Loucy (cell line): Measurements from ENCODE around the gene NFATC1.

Experiments
- H2AFZ ChIP-seq: fragments of 200-600 bp; sonication (generic); 2 replicates; pipeline ENCODE4 v1.6.0; 2016; ENCODE audit warnings: antibody characterized with exemption, mild to moderate bottlenecking, low read length, moderate library complexity
- H3F3A ChIP-seq: fragments of 200-600 bp; 2 replicates; pipeline ENCODE4 v1.6.0; 2016; ENCODE audit warnings: antibody characterized with exemption, low read depth, mild to moderate bottlenecking
- H3K27me3 ChIP-seq: fragments of 200-600 bp; sonication (generic); 2 replicates; pipeline ENCODE4 v1.6.1; 2014; ENCODE audit warnings: low read length, mild to moderate bottlenecking; ENCODE audit not compliant: insufficient read depth, poor library complexity, severe bottlenecking
- H3K36me3 ChIP-seq: fragments of 200-600 bp; sonication (generic); 2 replicates; pipeline ENCODE4 v1.6.1; 2016; ENCODE audit warnings: low read length; ENCODE audit not compliant: insufficient read depth
- H3K4me1 ChIP-seq: fragments of 200-600 bp; sonication (generic); 2 replicates; pipeline ENCODE4 v1.5.1; 2014; ENCODE audit warnings: low read length, mild to moderate bottlenecking; ENCODE audit not compliant: insufficient read depth, poor library complexity, severe bottlenecking
- H3K4me2 ChIP-seq: fragments of 200-600 bp; sonication (generic); 2 replicates; pipeline ENCODE4 v1.6.0; 2014; ENCODE audit warnings: antibody characterized with exemption, low read length, low read depth, mild to moderate bottlenecking; ENCODE audit not compliant: poor library complexity, severe bottlenecking
- H3K4me3 ChIP-seq: fragments of 200-600 bp; sonication (generic); 2 replicates; pipeline ENCODE4 v1.5.1; 2014; ENCODE audit warnings: low read length, mild to moderate bottlenecking, mixed read lengths; ENCODE audit not compliant: poor library complexity, severe bottlenecking
- H3K79me2 ChIP-seq: fragments of 200-600 bp; sonication (generic); 2 replicates; pipeline ENCODE4 v1.6.1; 2014; ENCODE audit warnings: low read length; ENCODE audit not compliant: insufficient read depth
- H3K9ac ChIP-seq: fragments of 200-600 bp; sonication (generic); 2 replicates; pipeline ENCODE4 v1.6.0; 2014; ENCODE audit warnings: mild to moderate bottlenecking, low read depth, low read length, moderate library complexity; ENCODE audit not compliant: poor library complexity, severe bottlenecking
- H3K9me2 ChIP-seq: fragments of 200-600 bp; sonication (generic); replicated peaks from 2 replicates; pipeline ENCODE4 v1.6.1; 2016; ENCODE audit warnings: low read depth, low read length, mixed read lengths
- H3K9me3 ChIP-seq: fragments of 200-600 bp; sonication (generic); 2 replicates; pipeline ENCODE4 v1.6.1; 2014; ENCODE audit warnings: mild to moderate bottlenecking, antibody characterized with exemption, low read length, low read depth; ENCODE audit not compliant: insufficient read depth
- H4K20me1 ChIP-seq: fragments of 200-600 bp; sonication (generic); 2 replicates; pipeline ENCODE4 v1.6.0; 2014; ENCODE audit warnings: antibody characterized with exemption, low read length, mild to moderate bottlenecking; ENCODE audit not compliant: insufficient read depth, poor library complexity, severe bottlenecking
- EZH2phosphoT487 ChIP-seq: fragments of 200-600 bp; IDR thresholded peaks from 2 replicates; pipeline ENCODE4 v1.6.1; 2018; ENCODE audit warnings: antibody characterized with exemption, mild to moderate bottlenecking, moderate library complexity, borderline replicate concordance
- TF ChIP-seq, protein P1 (sequence below): fragments of 200-600 bp; sonication (generic); conservative IDR thresholded peaks from 2 replicates; pipeline ENCODE4 v1.5.1; 2014; ENCODE audit warnings: mild to moderate bottlenecking, antibody characterized with exemption, low read length

NFATC1 gene

DNA sequence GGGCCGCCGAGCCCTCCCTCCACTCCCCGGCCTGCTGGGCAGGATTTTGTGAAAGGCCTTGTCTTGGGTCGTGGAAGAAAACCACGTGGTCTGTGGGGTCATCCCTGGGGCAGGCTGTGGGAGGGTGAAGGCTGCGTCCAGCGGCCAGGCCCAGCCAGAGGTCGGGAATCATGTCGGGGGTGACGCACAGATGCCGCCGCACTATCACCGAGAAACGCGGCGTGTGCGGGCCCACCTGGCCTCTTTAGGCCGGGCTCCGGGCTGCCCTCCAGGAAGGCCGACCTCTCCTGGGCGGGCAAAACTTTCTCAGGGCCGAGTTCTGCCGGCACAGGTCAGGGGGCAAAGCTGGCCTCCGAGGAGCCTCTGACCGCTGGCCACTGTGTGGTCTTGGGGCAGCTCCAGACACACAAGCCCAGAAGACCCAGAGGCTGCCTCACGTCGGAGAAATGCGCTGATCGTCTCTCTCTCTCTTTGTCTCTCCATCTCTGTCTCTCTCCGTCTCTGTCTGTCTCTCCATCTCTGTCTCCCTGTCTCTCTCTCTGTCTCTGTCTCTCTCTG, 28.4 kb downstream of the NFATC1 start:
- Histone ChIP-seq H3K36me3 (peaks cover 23% of the 10 kb centered on the region; the same call in 1 of the 2 replicates), H3K27me3 (peaks cover 7% of the 10 kb centered on the region), H3F3A (no peaks in the 10 kb centered on the region), H2AFZ (no peak overlapping the region), H3K9me2 (no peaks in the 10 kb centered on the region), H4K20me1 (no peaks in the 10 kb centered on the region), H3K79me2 (peaks cover 4% of the 10 kb centered on the region; the same call in 1 of the 2 replicates), H3K4me1 (no peaks in the 10 kb centered on the region), H3K9me3 (no peaks in the 10 kb centered on the region), H3K4me2 (no peak overlapping the region), H3K9ac (no peak overlapping the region), H3K4me3 (no peak overlapping the region)
- TF ChIP-seq, protein P1, sequence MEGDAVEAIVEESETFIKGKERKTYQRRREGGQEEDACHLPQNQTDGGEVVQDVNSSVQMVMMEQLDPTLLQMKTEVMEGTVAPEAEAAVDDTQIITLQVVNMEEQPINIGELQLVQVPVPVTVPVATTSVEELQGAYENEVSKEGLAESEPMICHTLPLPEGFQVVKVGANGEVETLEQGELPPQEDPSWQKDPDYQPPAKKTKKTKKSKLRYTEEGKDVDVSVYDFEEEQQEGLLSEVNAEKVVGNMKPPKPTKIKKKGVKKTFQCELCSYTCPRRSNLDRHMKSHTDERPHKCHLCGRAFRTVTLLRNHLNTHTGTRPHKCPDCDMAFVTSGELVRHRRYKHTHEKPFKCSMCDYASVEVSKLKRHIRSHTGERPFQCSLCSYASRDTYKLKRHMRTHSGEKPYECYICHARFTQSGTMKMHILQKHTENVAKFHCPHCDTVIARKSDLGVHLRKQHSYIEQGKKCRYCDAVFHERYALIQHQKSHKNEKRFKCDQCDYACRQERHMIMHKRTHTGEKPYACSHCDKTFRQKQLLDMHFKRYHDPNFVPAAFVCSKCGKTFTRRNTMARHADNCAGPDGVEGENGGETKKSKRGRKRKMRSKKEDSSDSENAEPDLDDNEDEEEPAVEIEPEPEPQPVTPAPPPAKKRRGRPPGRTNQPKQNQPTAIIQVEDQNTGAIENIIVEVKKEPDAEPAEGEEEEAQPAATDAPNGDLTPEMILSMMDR = no peak
- TF ChIP-seq EZH2phosphoT487 = no peak

DNA sequence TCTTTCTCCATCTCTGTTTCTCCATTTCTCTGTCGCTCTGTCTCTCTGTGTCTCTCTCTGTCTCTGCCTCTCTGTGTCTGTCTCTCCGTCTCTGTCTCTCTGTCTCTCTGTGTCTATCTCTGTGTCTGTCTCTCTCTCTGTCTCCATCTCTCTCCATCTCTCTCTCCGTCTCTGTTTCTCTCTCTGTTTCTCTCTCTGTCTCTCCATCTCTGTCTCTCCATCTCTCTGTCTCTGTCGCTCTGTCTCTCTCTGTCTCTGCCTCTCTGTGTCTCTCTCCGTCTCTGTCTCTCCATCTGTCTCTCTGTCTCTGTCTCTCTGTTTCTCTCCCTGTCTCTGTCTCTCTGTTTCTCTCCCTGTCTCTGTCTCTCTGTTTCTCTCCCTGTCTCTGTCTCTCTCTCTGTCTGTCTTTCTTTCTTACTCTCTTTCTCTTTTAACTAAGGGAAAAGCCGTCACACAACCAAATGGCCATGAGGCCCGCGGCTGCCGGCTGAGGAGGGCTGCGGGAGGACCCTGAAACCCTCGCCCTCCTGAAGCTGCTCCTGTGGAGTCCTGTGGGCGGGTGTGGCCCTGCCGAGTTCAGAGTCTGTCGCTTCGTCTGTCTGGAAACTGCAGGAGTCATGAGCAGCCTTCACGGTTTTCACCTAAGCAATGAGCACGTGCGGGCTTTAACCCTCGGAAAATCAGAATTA, 29.3 kb downstream of the NFATC1 start:
- H3K9me2 ChIP-seq = no peaks in the 10 kb centered on the region
- no peak overlapping the region for H3K4me2 ChIP-seq
- H3K27me3 ChIP-seq = peaks cover 7% of the 10 kb centered on the region
- H3K36me3 ChIP-seq = peaks cover 23% of the 10 kb centered on the region; the same call in 1 of the 2 replicates
- no peaks in the 10 kb centered on the region for H3F3A ChIP-seq
- H3K4me3 ChIP-seq = no peak overlapping the region
- H3K79me2 ChIP-seq = peaks cover 4% of the 10 kb centered on the region; the same call in 1 of the 2 replicates
- TF ChIP-seq EZH2phosphoT487 = no peak
- TF ChIP-seq, protein P1 = no peak
- H3K9me3 ChIP-seq = no peaks in the 10 kb centered on the region
- H4K20me1 ChIP-seq = no peaks in the 10 kb centered on the region
- no peak overlapping the region for H2AFZ ChIP-seq
- no peaks in the 10 kb centered on the region for H3K4me1 ChIP-seq
- no peak overlapping the region for H3K9ac ChIP-seq

DNA sequence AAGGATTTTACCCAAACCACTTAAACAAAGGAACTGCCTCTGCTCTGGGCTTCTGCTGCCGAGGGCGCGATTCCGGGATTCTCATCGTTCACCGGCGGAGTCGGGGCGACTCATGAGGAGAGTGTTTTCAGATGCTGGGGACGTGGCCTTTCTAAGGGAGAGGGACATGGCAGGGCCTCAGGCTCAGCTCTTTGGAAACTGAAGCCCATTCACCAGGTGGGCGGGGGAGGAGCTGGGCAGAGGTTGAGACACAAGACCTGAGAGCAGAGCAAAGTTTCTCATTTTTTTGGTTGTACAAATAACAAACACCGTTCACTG, 29.8 kb downstream of the NFATC1 start:
- Histone ChIP-seq H3K36me3 (peaks cover 19% of the 10 kb centered on the region; the same call in 1 of the 2 replicates), H3K9me2 (no peaks in the 10 kb centered on the region), H4K20me1 (no peaks in the 10 kb centered on the region), H3K27me3 (peaks cover 7% of the 10 kb centered on the region), H3K4me2 (no peak overlapping the region), H3K9ac (no peak overlapping the region), H2AFZ (no peak overlapping the region), H3K9me3 (no peaks in the 10 kb centered on the region), H3K4me1 (no peaks in the 10 kb centered on the region), H3K4me3 (no peak overlapping the region), H3F3A (no peaks in the 10 kb centered on the region), H3K79me2 (peaks cover 4% of the 10 kb centered on the region; the same call in 1 of the 2 replicates)
- TF ChIP-seq, protein P1 = no peak
- no peak for TF ChIP-seq EZH2phosphoT487
